GM15510 (cell line): Measurements from ENCODE around the gene MRPL17.

Source experiments
- POLR2A ChIP-seq: IDR thresholded peaks from 3 replicates; pipeline ENCODE4 v1.6.1; 2011; ENCODE audit warnings: borderline replicate concordance; ENCODE audit not compliant: insufficient read length; ENCODE audit errors: extremely low read depth

Gene MRPL17

DNA sequence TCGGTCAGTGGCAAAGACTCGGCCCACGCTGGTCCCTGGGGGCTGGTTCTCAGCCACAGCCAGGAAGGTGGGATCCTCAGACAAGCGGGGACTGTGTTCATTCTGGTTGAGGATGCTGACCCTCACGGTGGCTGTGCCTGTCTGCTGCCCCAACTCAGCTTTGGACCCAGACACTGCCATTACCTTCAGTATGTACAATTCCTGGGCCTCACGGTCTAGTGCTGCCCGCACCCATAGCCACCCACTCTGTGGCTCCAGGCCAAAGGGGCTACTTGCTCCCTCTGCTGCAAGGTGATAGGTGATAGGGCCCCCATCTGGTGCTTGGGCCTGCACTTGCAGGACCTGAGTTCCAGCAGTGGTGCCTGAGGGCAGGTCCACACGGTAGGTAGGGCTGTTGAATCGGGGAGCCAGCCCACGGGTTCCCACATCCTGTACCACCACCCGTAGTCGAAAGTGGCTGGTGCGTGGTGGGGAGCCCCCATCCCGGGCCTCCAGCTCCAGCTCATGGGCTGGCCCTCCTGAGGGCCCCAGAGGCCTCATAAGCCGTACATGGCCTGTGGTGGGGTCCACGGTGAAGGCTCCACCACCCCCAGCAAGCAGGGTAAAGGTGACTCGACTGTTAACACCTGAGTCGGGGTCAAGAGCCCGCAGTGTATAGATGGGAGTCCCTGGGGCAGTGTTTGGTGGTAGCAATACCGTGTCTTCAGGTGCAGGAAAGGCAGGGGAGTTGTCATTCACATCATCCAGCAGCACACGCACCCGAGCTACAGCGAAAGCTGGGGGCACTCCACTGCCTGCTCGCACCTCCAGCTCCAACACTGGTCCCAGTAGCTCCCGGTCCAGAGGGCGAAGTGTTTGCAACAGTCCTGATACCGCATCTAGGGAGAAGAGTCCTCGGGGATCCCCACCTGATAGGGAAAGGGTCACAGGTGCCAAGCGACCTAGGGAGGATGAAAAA, 50.7 kb downstream of the MRPL17 start:
- no peak for TF ChIP-seq POLR2A

DNA sequence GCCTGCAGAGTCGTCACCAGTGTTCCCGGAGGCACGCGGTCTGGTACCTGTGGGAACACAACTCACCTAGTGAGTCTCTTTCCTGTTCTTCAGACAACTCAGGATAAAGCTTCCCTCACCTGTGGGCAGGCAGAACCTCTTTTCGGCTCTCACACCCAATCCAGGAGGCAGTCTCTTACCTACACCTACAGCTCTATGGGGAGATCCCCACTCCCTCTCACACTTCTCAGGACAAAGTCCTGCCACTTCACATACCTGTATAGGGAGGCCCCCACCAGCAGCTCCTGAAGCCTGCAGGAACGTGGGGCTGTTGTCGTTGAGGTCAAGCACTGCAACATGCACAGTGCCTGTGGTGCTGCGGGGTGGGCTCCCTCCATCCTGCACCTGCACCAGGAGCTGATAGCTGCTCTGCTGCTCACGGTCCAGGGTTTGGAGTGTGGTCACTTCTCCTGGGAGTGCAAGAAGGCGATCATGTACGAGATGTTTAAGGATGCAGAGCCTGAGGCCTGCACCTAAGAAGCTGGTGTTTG, 51.7 kb downstream of the MRPL17 start:
- TF ChIP-seq POLR2A, result no peak

DNA sequence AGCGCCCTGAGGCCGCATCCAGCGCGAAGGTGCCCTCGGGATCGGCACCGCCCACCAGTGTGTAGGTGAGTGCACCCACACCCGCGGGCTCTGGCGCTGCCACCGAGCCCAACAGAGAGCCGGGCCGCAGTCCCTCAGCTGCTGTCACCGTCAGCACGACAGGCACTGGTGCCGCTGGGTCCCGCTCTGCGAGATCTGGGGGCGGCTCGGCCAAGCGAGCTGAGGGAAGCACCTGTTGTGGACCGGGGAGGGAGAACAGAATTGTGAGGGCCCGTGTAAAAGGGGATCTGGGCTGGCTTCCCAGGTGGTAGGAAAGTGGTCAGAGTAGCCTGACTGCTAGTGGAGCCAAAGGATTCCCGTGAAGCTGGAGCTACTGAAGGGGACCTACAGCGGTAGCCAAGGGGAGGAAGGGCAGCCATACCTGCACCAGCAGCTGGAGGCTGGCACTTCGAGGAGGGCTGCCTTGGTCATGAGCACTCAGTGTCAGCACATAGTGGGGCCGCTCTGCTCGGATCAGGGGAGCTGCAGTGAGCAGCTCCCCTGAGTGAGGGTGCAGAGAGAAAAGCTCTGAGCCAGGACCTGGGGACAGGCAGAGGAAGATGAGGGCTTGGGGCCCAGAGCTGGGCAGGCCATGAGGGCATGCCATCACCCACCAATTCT, 52.4 kb downstream of the MRPL17 start:
- no peak for TF ChIP-seq POLR2A
